ENCODE results near the gene RABGAP1L.

Gene RABGAP1L

GRCh38 chr1:174364996-174365736, 205.8 kb downstream of the RABGAP1L start:
- no peak for TF ChIP-seq CTCF (IDR thresholded peaks at IDR 0.05; ENCODE audit: insufficient read depth, missing control alignments)
- no peak for FAIRE-seq
- no peak for DNase-seq (ENCODE audit: insufficient read length, low spot score)

- no peak for TF ChIP-seq CTCF (IDR thresholded peaks at IDR 0.05; ENCODE audit: insufficient read depth, missing control alignments)
- DNase-seq (ENCODE audit: insufficient read length, low spot score) (no peak), FAIRE-seq (no peak)
Measured at GRCh38 chr1:174366946-174367345, 207.6 kb downstream of the RABGAP1L start.

- FAIRE-seq: no peak
- TF ChIP-seq CTCF (IDR thresholded peaks at IDR 0.05; ENCODE audit: insufficient read depth, missing control alignments): no peak
Measured at GRCh38 chr1:174367892-174368291, 208.6 kb downstream of the RABGAP1L start.

GRCh38 chr1:174376030-174376429, 216.7 kb downstream of the RABGAP1L start:
- no peak for FAIRE-seq
- DNase-seq (ENCODE audit: insufficient read length, low spot score): no peak
- TF ChIP-seq CTCF (IDR thresholded peaks at IDR 0.05; ENCODE audit: insufficient read depth, missing control alignments): no peak

More at GRCh38 chr1:174367892-174368291, 208.6 kb downstream of the RABGAP1L start:
- DNase-seq (ENCODE audit: insufficient read length, low spot score): no peak

- no peak for DNase-seq (ENCODE audit: insufficient read length, low spot score)
- TF ChIP-seq CTCF (IDR thresholded peaks at IDR 0.05; ENCODE audit: insufficient read depth, missing control alignments): no peak
- FAIRE-seq: no peak
Measured at GRCh38 chr1:174391716-174392115, 232.4 kb downstream of the RABGAP1L start.

GRCh38 chr1:174393885-174394284, 234.6 kb downstream of the RABGAP1L start:
- no peak for DNase-seq (ENCODE audit: insufficient read length, low spot score)

More at GRCh38 chr1:174393885-174394284, 234.6 kb downstream of the RABGAP1L start:
- FAIRE-seq: no peak
- TF ChIP-seq CTCF (IDR thresholded peaks at IDR 0.05; ENCODE audit: insufficient read depth, missing control alignments): no peak
